Lower leg skin (tissue), 4 donors: Measurements from ENCODE around the gene RNASEH1. TPM values are rescaled to one million over a fixed set of nuclear protein-coding genes. Genes with fewer than 3 reads are reported as not detected.
A peak's percentile ranks its signal among the peaks of the same experiment; 100 is the strongest.

Experiments
- DNase-seq, 2 donors: peaks; one replicate each; pipeline ENCODE4 v3.0.0-alpha.2; 2019; ENCODE audit warnings: low spot score in 2 of 2
- H3K4me3 ChIP-seq: fragments of 200-600 bp; sonication (generic); 2 replicates; pipeline ENCODE4 v1.5.1; 2017; ENCODE audit warnings: mild to moderate bottlenecking, low read depth; ENCODE audit not compliant: poor library complexity, severe bottlenecking
- POLR2A ChIP-seq, 2 donors: fragments of 450-650 bp; IDR thresholded peaks; one replicate each; pipeline ENCODE4 v1.6.1; 2016 to 2017; ENCODE audit warnings: antibody characterized with exemption in 2 of 2, mild to moderate bottlenecking in 1 of 2, moderate library complexity in 1 of 2
- WGBS, 2 donors: methylation state at CpG; one replicate each; pipeline ENCODE4 v1.1.5; 2018; 5-methylcytosine and 5-hydroxymethylcytosine counted together
- intact Hi-C: fragments of 100-400 bp; cut with DNase I; formaldehyde crosslinking; loops from one replicate; pipeline ENCODE4 v1.15.0; 2023; ENCODE audit warnings: low total_unique reads
- total RNA-seq, 4 donors: library from RNA; depleted of rRNA; stranded (reverse); fragments of >200 nt; gene quantifications; one replicate each; pipeline ENCODE4 v1.1.0, GENCODE V29; 2016
- TF ChIP-seq, protein P1 (sequence below), 3 donors: fragments of 450-650 bp; IDR thresholded peaks; one replicate each; pipeline ENCODE4 v1.5.1; 2016; ENCODE audit warnings: antibody characterized with exemption in 3 of 3, mild to moderate bottlenecking in 3 of 3, moderate library complexity in 2 of 3

RNASEH1 gene
- total RNA-seq, 4 donors from 2014 or later: 10.7 to 17.1 (median 14.4) TPM

DNA sequence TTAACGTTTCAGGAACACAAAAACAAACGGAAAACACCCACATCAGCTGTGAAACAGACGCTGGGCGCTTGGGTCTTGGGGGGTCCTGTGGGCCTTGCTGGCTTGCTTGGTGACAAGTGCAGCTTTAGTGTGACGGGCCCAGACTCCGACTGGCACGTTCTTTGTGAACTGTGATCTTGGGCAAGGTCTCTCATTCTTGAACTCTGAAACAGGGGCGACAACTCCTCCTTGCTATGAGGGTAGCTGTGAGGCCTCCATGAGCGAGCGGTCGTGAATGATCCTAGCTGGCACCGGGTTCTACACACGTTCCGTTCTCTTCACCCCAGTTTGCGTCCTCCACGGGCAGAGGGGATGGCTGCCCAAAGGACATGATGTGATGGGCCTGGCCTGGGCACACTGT, 28.1 kb upstream of the RNASEH1 start:
- TF ChIP-seq, protein P1, sequence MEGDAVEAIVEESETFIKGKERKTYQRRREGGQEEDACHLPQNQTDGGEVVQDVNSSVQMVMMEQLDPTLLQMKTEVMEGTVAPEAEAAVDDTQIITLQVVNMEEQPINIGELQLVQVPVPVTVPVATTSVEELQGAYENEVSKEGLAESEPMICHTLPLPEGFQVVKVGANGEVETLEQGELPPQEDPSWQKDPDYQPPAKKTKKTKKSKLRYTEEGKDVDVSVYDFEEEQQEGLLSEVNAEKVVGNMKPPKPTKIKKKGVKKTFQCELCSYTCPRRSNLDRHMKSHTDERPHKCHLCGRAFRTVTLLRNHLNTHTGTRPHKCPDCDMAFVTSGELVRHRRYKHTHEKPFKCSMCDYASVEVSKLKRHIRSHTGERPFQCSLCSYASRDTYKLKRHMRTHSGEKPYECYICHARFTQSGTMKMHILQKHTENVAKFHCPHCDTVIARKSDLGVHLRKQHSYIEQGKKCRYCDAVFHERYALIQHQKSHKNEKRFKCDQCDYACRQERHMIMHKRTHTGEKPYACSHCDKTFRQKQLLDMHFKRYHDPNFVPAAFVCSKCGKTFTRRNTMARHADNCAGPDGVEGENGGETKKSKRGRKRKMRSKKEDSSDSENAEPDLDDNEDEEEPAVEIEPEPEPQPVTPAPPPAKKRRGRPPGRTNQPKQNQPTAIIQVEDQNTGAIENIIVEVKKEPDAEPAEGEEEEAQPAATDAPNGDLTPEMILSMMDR (IDR thresholded peaks at IDR 0.05): no peak
- TF ChIP-seq POLR2A (IDR thresholded peaks at IDR 0.05): no peak
- 89 to 94% methylated on average over 16 of the region's 16 CpGs for WGBS, 2 donors
- peak in 1 of 2 donors; percentile 43 for DNase-seq
- no peak overlapping the region for H3K4me3 ChIP-seq
- intact Hi-C loops: no loop called here

DNA sequence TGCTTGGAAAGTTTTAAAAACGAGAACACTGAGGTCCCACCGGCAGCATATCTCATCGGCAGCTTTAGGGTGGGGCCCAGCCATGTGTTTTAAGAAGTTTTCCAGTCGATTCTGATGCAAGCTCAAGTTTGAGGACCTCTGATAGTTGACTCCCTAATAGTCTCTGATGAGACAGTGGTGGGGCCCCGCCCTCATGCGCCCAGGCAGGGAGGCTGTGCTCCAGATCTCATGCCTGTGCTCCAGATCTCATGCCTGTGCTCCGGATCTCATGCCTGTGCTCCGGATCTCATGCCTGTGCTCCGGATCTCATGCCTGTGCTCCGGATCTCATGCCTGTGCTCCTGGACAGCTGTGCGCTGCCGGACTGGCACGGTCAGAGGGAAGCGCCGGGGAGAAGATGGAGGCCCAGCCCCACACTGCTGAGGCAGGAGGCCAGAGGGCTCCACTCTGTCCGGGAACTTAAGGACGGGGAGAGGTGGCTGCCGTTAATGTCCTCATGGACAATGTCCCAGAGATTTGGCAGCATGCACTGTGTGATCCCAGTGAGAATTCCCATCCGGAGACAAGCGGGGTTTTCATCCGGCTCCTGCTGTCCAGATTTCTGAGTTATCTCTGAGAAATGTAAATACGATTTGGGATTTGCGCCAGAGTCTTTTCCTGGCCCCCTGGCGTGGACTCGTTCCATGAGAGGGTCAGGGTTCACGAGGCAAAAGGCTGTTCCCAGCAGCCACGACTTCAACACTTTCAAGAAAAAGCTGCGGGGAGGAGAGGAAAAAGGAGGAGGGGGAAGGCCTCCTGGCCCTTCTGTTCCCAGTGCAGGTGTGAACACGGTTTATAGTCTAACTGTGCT, 27.4 kb upstream of the RNASEH1 start:
- DNase-seq: peak in 1 of 2 donors; percentile 82
- no peak for TF ChIP-seq POLR2A (IDR thresholded peaks at IDR 0.05)
- TF ChIP-seq, protein P1 (IDR thresholded peaks at IDR 0.05): no peak
- 76 to 81% methylated on average over 29 of the region's 29 CpGs for WGBS, 2 donors
- H3K4me3 ChIP-seq: no peak overlapping the region
- intact Hi-C loops: loop anchor here (1.0 kb wide), 1 partner anchor 23 kb away; no protein-coding TSS in a partner anchor

DNA sequence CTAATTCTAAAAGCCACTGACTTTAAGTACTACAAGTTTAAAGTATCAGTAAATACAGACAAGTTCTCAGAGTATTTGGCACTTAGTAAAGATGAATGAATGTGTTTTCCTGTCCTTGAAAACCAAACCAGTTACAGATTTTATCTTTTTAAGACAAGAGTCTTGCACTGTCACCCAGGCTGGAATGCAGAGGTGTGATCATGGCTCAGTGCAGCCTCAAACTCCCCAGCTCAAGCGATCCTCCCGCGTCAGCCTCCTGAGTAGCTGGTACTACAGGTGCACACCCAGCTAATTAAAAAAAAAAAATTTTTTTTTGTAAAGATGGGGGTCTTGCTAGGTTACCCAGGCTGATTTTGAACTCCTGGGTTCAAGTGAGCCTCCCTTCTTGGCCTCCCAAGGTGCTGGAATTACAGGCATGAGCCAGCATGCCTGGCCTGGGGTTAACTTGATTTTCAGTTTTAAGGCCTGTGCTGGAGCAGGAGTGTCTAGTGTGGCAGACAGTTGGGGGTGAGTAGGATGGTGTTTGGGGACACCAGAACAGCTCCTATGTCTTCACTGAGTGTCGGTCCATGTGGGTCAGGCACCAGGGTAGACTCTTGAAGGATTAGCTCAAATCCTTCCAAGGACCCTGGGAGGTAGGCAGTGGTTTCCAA, 26.6 kb upstream of the RNASEH1 start:
- TF ChIP-seq, protein P1 (IDR thresholded peaks at IDR 0.05): no peak
- no peak for TF ChIP-seq POLR2A (IDR thresholded peaks at IDR 0.05)
- H3K4me3 ChIP-seq: no peak overlapping the region
- intact Hi-C loops: loop anchor here (1.0 kb wide), 1 partner anchor 22 kb away; no protein-coding TSS in a partner anchor
- peak in 1 of 2 donors; percentile 36 for DNase-seq
- 45 to 80% methylated on average over 4 of the region's 4 CpGs for WGBS, 2 donors

DNA sequence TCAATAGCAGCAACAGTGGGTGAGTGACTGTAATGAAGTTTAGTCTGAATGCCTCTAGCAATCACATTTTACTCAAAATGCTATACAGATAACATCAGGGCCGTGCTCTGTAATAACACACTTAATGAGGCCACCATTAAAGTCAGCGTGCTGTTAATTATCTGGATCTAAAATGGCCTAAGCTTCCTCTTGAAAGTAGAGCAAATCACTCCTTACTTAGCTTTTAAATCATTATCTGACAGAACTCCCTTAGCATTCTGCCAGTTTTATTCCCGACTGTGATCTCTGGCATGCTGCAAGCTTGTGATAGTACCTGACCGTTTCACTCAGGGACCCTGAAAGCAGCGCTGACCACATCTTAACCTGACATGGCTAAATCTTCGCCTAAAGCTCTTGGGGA, 25.9 kb upstream of the RNASEH1 start:
- DNase-seq: peak in 1 of 2 donors; percentile 28
- H3K4me3 ChIP-seq: no peak overlapping the region
- intact Hi-C loops: no loop called here
- 71 to 79% methylated on average over 6 of the region's 6 CpGs for WGBS, 2 donors
- TF ChIP-seq, protein P1 (IDR thresholded peaks at IDR 0.05): no peak
- no peak for TF ChIP-seq POLR2A (IDR thresholded peaks at IDR 0.05)

DNA sequence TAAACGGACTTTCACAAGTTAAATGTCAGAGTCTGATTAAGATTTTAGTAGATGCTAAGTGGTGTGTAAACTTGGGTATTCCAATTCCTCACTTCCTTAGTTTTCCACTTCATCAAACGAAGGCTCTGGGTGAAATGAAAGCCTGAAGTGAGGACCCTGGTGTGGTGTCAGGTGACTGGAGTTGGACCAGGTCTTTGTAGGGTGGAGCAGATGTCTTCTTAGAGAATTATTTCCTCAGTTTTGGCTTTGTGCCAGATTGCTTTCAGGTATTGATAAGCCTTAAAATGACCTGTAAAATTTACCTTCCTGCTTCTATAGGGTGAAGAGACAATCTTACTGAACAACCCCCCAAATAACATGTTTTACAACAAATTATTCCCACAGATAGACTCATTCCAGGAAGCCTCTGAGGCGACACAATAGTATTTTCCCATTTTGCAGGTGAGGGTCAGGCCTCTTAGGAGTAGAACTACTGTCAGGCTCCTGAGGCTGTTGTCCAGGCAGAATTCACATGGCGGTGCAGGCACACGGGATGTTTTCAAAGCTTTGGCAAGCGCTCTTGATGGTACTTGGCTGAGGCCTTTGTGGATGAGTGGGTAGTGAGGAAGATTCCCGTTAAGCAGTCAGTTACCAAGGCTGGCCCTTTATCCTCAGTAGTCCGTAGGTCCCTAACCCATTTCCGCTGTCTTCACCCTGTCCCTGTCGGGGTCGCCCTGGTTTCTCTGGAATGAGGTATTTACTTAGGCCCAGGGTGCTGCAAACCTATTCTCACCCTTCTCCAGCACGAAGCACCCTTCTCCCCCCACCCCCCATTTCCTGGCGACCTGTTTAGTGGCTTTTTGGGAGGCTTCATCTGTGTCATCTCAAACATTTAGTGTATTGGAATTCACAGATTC, 23.5 kb upstream of the RNASEH1 start:
- WGBS, 2 donors: 88 to 89% methylated on average over 13 of the region's 13 CpGs
- intact Hi-C loops: no loop called here
- no peak for TF ChIP-seq POLR2A (IDR thresholded peaks at IDR 0.05)
- TF ChIP-seq, protein P1 (IDR thresholded peaks at IDR 0.05): no peak
- DNase-seq: peak in 1 of 2 donors; percentile 46
- H3K4me3 ChIP-seq: no peak overlapping the region
